HepG2 (cell line): ENCODE measurements around the gene HSPB8. TPM values are rescaled to one million over a fixed set of nuclear protein-coding genes. Genes with fewer than 3 reads are reported as not detected.

Experiments
- ATAC-seq: fragments of 200-7000 bp; cut with Tn5 transposase; 3 replicates; pipeline ENCODE4 v1.9.1; 2020; ENCODE audit warnings: mild to moderate bottlenecking, moderate library complexity
- BruUV-seq: library from RNA; stranded (reverse); fragments of 400-500 nt; replicated peaks from 2 replicates; lab custom pipeline; 2021; lab: Mats Ljungman, UMichigan
- CTCF ChIA-PET: fragments of 300-600 bp; formaldehyde crosslinking; extraction: SDS; loops from one replicate; lab custom pipeline; 2021; ENCODE audit warnings: low total read pairs, inconsistent platforms, low intra/inter-chr PET ratio; lab: Yijun Ruan, JAX
- POLR2A ChIA-PET: fragments of 350-600 bp; sonication (Branson Sonifier 250); formaldehyde crosslinking; loops from one replicate; lab custom pipeline; 2020; ENCODE audit warnings: antibody characterized with exemption, inconsistent platforms; lab: Yijun Ruan, JAX
- DNase-seq: peaks from one replicate; pipeline ENCODE4 v3.0.0-alpha.2; 2015; ENCODE audit warnings: low spot score
- FAIRE-seq: peaks from 3 replicates; lab custom pipeline; 2011; peaks lifted over from hg19 to GRCh38; lab: Jason Lieb, UNC
- H2AFZ ChIP-seq: one replicate; pipeline ENCODE4 v1.6.1; 2011; ENCODE audit warnings: low read length, inconsistent platforms
- H3K27ac ChIP-seq: fragments of 300-600 bp; 3 replicates; pipeline ENCODE4 v1.8.0; 2011; ENCODE audit warnings: mixed run types, mild to moderate bottlenecking, mixed read lengths, low read length, inconsistent platforms; ENCODE audit not compliant: insufficient read depth; ENCODE audit errors: extremely low read length
- H3K27me3 ChIP-seq, 2 experiments: fragments of 200-600 bp in 1 of 2; 2 replicates in 1 of 2; 3 replicates in 1 of 2; pipeline versions ENCODE4 v1.6.0 to v1.8.0; 2011; ENCODE audit warnings: low read length in 2 of 2, mild to moderate bottlenecking in 2 of 2, moderate library complexity in 2 of 2, inconsistent platforms in 1 of 2; ENCODE audit not compliant: insufficient read depth in 2 of 2, control insufficient read depth in 1 of 2
- H3K36me3 ChIP-seq, 2 experiments: fragments of 200-600 bp in 1 of 2; replicated peaks in 1 of 2; 2 replicates in 1 of 2; 3 replicates in 1 of 2; pipeline versions ENCODE4 v1.5.1 to v1.8.0; 2011; ENCODE audit warnings: low read length in 2 of 2, inconsistent platforms in 1 of 2; ENCODE audit not compliant: insufficient read depth in 2 of 2, control insufficient read depth in 1 of 2
- H3K4me1 ChIP-seq: 2 replicates; pipeline ENCODE4 v1.5.1; 2012; ENCODE audit warnings: low read length, inconsistent platforms; ENCODE audit not compliant: insufficient read depth
- H3K4me2 ChIP-seq: 2 replicates; pipeline ENCODE4 v1.6.0; 2011; ENCODE audit warnings: low read depth, low read length, inconsistent platforms
- H3K4me3 ChIP-seq, 3 experiments: fragments of 200-600 bp in 1 of 3; sonication (generic), shearing (Covaris generic) in 1 of 3; replicated peaks in 1 of 3; 2 replicates each; pipeline ENCODE4 v1.5.1; 2011 to 2016; ENCODE audit warnings: low read length in 3 of 3, inconsistent platforms in 2 of 3, low read depth in 2 of 3, mild to moderate bottlenecking in 2 of 3, control low read depth in 1 of 3, mixed read lengths in 1 of 3; ENCODE audit not compliant: insufficient read depth in 1 of 3
- H3K79me2 ChIP-seq: one replicate; pipeline ENCODE4 v1.6.1; 2011; ENCODE audit warnings: low read length, inconsistent platforms; ENCODE audit not compliant: insufficient read depth
- H3K9ac ChIP-seq: 2 replicates; pipeline ENCODE4 v1.6.0; 2011; ENCODE audit warnings: mild to moderate bottlenecking, low read depth, low read length, inconsistent platforms; ENCODE audit not compliant: insufficient read depth
- H3K9me3 ChIP-seq: 2 replicates; pipeline ENCODE4 v1.5.1; 2012; ENCODE audit warnings: mild to moderate bottlenecking, low read length
- H4K20me1 ChIP-seq: 2 replicates; pipeline ENCODE4 v1.6.0; 2011; ENCODE audit warnings: inconsistent platforms, mild to moderate bottlenecking, low read length, moderate library complexity; ENCODE audit not compliant: insufficient read depth
- AGO1 ChIP-seq: fragments of 200-400 bp; formaldehyde crosslinking; IDR thresholded peaks from 2 replicates; pipeline ENCODE4 v1.6.1; 2017; ENCODE audit warnings: mild to moderate bottlenecking, low read depth, low read length, moderate library complexity; ENCODE audit not compliant: poor library complexity, severe bottlenecking
- GABPB1 ChIP-seq: IDR thresholded peaks from 2 replicates; pipeline ENCODE4 v1.6.1; 2016; ENCODE audit warnings: mild to moderate bottlenecking, missing genetic modification reagents, moderate library complexity, missing compliant biosample characterization
- GTF3A ChIP-seq: sonication (generic); formaldehyde crosslinking; conservative IDR thresholded peaks from 2 replicates; pipeline ENCODE4 v1.4.0; 2020; ENCODE audit warnings: mild to moderate bottlenecking, missing genetic modification reagents
- ZNF235 ChIP-seq: sonication (generic); formaldehyde crosslinking; IDR thresholded peaks from 2 replicates; pipeline ENCODE4 v1.8.1; 2023; ENCODE audit warnings: mild to moderate bottlenecking, missing genetic modification reagents, borderline replicate concordance
- ZNF672 ChIP-seq: sonication (generic); formaldehyde crosslinking; IDR thresholded peaks from 2 replicates; pipeline ENCODE4 v1.8.1; 2022; ENCODE audit warnings: missing genetic modification reagents
- WGBS: methylation state at CpG from one replicate; pipeline ENCODE4 v1.1.6; 2017; ENCODE audit warnings: low lambda C conversion rate; 5-methylcytosine and 5-hydroxymethylcytosine counted together
- in situ Hi-C: cut with HindIII; loops from 2 replicates; pipeline ENCODE4 v1.10.0; 2017; ENCODE audit warnings: low pct_unique_long_range_greater_than_20kb; ENCODE audit not compliant: extremely low pct_ligation_motif_present
- intact Hi-C: fragments of 100-400 bp; cut with micrococcal nuclease; formaldehyde crosslinking; loops from one replicate; pipeline ENCODE4 v1.10.0; 2022; ENCODE audit not compliant: unreplicated experiment
- polyA plus RNA-seq, 8 experiments: library from polyadenylated mRNA; depleted of rRNA in 3 of 8; stranded (reverse) in 7 of 8; unstranded in 1 of 8; fragments of >200 nt; fragmentation: Illumina TruSeq in 4 of 8; extraction: Trizol in 4 of 8; gene quantifications; 2 replicates each; pipeline versions ENCODE4 v1.2.1 to v1.2.3, GENCODE V29; 2011 to 2016; ENCODE audit warnings: low read depth in 4 of 8, missing spikeins in 1 of 8, mixed read lengths in 1 of 8; ENCODE audit not compliant: insufficient read depth in 1 of 8
- total RNA-seq, 5 experiments: library from RNA; depleted of rRNA; stranded (reverse); fragments of >200 nt; fragmentation: Illumina TruSeq; extraction: Trizol; gene quantifications; 2 replicates each; pipeline ENCODE4 v1.2.3, GENCODE V29; 2016; ENCODE audit warnings: low read depth in 1 of 5
- TF ChIP-seq, protein P1 (sequence below): sonication (generic); formaldehyde crosslinking; IDR thresholded peaks from 2 replicates; pipeline ENCODE4 v1.5.0; 2020; ENCODE audit warnings: missing genetic modification reagents

HSPB8 gene
- total and polyA plus RNA-seq, 2 of the 13 experiments (the other 11 are each of a cell fraction or from before 2014, with no cell fraction given), result 0.49 to 0.54 TPM

DNA sequence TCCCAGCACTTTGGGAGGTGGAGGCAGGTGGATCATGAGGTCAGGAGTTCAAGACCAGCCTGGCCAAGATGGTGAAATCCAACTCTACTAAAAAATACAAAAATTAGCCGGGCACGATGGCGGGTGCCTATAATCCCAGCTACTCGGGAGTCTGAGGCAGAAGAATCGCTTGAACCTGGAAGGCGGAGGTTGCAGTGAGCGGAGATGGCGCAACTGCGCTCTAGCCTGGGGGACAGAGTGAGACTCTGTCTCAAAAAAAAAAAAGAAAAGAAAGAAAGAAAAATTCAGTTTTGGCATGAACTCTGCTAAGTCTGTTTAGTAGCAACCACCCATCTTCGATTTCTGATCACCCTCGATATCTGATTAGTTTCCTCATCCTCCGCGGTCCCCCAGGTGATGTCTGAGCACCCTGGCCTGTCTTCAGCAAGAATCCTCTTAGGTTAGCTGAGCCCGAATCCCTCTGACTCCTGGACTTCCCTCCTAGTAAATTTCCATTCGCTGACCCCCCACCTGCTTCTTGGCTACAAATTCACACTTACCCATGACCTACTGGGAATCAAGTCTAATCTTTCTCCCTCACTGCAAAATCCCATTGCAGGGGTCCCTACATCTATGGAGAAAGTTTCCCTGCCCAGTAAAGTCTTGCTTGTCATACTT, 879 bp upstream of the HSPB8 start:
- in situ Hi-C loops (no loop called here), intact Hi-C loops (no loop called here)
- H3K27me3 ChIP-seq, result peaks cover 0 to 17% of the 10 kb centered on the region in 2 experiments; a peak in 3 of 5 replicates
- ChIA-PET CTCF (no interaction called here), POLR2A (no interaction called here)
- H2AFZ ChIP-seq, result no peak overlapping the region
- H3K4me3 ChIP-seq, result no peak overlapping the region
- H3K27ac ChIP-seq, result no peak overlapping the region
- no TSS peak for BruUV-seq
- H3K4me2 ChIP-seq, result no peak overlapping the region
- H3K4me1 ChIP-seq, result peaks cover 17% of the 10 kb centered on the region; the same call in 1 of the 2 replicates
- FAIRE-seq (no peak), DNase-seq (no peak), ATAC-seq (no peak)
- H4K20me1 ChIP-seq, result no peaks in the 10 kb centered on the region
- no peak overlapping the region for H3K9ac ChIP-seq
- TF ChIP-seq AGO1, result no peak
- no peak for TF ChIP-seq ZNF235 (CRISPR knock-in tag)
- TF ChIP-seq ZNF672, result no peak
- TF ChIP-seq, protein P1, sequence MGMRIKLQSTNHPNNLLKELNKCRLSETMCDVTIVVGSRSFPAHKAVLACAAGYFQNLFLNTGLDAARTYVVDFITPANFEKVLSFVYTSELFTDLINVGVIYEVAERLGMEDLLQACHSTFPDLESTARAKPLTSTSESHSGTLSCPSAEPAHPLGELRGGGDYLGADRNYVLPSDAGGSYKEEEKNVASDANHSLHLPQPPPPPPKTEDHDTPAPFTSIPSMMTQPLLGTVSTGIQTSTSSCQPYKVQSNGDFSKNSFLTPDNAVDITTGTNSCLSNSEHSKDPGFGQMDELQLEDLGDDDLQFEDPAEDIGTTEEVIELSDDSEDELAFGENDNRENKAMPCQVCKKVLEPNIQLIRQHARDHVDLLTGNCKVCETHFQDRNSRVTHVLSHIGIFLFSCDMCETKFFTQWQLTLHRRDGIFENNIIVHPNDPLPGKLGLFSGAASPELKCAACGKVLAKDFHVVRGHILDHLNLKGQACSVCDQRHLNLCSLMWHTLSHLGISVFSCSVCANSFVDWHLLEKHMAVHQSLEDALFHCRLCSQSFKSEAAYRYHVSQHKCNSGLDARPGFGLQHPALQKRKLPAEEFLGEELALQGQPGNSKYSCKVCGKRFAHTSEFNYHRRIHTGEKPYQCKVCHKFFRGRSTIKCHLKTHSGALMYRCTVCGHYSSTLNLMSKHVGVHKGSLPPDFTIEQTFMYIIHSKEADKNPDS (CRISPR knock-in tag), result no peak
- TF ChIP-seq GABPB1 (CRISPR knock-in tag), result no peak
- no peak for TF ChIP-seq GTF3A (CRISPR knock-in tag)
- WGBS, result 77% methylated on average over 15 of the region's 15 CpGs
- no peaks in the 10 kb centered on the region for H3K36me3 ChIP-seq
- H3K9me3 ChIP-seq, result no peaks in the 10 kb centered on the region
- H3K79me2 ChIP-seq, result no peaks in the 10 kb centered on the region
